GM21360 (cell line): ENCODE data around the gene ZBTB45.
"Not testable (repeated sequence)": the region's sequence is repeated elsewhere in the genome, so short reads cannot be mapped to it uniquely, and the experiment has no call there.

ENCODE experiments used
- ATAC-seq: cut with Tn5 transposase; IDR thresholded peaks from one replicate; pipeline ENCODE4 v1.9.1; 2021; ENCODE audit warnings: mild to moderate bottlenecking, moderate library complexity; ENCODE audit not compliant: unreplicated experiment

The ZBTB45 gene

GRCh38 chr19:58477130-58477529 lies 42.5 kb downstream of the ZBTB45 start:
- ATAC-seq: no peak

- no peak for ATAC-seq
These were observed 43.1 kb downstream of the ZBTB45 start for GRCh38 chr19:58476498-58477015.

DNA sequence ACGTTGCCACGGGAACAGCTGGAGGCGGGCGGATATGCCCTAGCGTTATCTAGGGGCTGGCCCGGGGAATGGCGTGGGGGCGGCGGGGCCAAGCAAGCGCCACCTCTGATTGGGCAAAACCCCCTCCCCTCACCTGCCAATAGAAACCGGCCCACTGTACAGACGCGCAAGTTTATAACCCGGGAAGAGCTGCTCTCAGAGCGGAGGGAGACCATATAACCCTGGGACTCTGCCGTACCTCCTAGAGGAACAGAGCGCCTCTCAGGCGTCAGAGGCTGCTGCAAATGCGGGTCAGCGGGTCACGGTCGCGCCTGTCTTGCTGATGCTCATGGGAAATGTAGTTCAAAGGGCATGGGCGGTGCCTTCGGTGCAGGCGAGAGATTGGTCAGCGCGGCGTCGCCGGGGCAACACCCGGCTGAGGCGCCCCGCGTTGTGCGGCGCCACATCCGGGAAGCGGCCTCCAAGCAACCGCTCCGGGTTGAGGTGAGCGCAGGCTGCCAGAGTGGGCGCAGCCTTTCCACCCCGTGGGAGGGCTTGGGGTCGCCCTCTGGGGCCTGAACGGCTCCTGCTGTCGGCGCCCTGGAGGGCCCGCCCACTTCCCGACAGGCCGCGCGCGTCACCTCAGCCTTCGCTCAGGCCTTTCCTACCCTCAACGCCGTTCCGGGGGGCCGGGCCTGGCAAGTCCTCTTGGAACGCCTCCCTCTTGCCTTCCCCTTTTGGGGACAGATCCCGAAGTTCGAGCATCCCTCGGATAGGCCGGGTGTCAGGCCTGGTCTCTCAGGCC lies 43.7 kb downstream of the ZBTB45 start, which contains the start of gene ZNF446:
Gene ZNF446 (plus strand): TSS at position 639 of the 784 bp plus-strand sequence. CDS start 867 bp downstream, outside the sequence.
- peak; percentile 68 for ATAC-seq

GRCh38 chr19:58474997-58475713 lies 44.5 kb downstream of the ZBTB45 start:
- ATAC-seq: no peak

GRCh38 chr19:58474291-58474996 lies 45.2 kb downstream of the ZBTB45 start:
- no peak for ATAC-seq

DNA sequence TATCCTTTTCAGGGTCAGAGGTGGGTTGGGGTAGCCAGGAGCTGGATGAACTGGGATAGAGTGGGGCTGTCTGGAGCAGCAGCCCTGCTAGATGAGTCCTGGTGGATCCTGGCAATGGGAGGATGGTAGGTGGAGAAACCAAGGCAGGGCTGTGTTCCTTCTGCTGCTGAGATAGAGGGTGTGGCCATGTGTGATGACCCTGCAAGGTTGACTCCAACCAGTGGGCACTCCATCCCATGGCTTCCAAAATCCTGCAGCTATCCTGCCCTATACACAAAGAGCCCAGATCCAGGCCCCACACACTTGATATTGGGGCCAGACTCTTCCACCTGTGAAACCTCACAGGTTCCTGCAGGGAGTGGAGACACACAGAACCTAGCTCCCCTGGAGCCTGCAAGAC lies 45.8 kb downstream of the ZBTB45 start:
- no peak for ATAC-seq

DNA sequence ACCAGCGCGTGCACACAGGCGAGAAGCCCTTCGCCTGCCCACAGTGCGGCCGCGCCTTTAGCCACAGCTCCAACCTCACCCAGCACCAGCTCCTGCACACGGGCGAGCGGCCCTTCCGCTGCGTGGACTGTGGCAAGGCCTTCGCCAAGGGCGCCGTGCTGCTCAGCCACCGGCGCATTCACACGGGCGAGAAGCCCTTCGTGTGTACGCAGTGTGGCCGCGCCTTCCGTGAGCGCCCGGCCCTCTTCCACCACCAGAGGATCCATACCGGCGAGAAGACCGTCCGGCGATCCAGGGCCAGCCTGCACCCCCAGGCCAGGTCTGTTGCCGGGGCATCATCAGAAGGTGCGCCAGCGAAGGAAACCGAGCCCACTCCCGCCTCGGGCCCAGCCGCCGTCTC lies 47.9 kb downstream of the ZBTB45 start:
- no peak for ATAC-seq

DNA sequence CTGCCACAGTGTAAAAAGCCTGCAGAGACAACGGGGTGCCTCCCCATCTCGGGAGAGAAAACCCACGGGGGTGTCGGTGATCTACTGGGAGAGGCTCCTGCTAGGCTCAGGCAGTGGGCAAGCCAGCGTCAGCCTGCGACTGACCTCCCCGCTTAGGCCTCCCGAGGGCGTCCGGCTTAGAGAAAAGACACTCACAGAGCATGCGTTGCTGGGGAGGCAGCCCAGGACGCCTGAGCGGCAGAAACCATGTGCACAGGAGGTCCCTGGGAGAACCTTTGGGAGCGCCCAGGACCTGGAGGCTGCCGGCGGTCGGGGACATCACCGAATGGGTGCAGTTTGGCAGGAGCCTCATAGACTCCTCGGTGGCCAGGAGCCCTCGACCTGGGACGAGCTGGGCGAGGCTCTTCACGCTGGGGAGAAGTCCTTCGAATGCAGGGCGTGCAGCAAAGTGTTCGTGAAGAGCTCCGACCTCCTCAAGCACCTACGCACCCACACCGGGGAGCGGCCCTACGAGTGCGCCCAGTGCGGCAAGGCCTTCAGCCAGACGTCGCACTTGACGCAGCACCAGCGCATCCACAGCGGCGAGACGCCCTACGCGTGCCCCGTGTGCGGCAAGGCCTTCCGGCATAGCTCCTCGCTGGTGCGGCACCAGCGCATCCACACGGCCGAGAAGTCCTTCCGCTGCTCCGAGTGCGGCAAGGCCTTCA lies 48.6 kb downstream of the ZBTB45 start:
- ATAC-seq: not testable (repeated sequence)

DNA sequence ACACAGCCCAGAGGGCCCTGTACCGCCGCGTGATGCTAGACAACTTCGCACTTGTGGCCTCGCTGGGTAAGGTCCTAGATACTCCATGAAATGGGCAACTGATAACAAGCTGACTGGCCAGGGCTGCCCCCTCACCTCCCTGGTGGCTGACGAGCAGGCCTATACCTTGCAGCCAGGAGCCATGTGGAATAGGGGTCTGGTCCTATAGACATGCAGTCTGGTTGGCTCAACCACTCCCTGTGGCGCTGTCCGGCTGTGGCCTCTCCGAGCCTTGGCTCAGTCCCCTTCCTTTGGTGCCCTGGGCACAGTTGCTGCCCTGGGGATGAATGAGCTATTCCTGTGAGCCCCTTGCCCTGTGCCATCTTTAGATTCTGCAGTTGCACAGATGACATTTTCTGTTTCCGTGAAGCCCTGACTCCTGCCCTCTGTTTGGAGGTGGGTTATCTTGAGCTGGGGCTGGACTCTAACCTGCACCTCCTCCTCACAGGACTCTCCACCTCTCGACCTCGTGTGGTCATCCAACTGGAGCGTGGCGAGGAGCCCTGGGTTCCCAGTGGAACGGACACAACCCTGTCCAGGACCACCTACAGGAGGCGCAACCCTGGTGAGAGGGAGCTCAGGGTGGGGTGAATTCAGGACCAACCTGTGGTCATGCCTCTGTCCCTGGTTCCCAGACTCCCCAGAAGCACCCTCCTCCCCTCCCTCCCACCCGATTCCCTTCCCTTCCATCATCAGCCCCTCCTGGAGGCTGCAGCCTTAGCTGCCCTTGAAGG lies 50.2 kb downstream of the ZBTB45 start:
- ATAC-seq: no peak

DNA sequence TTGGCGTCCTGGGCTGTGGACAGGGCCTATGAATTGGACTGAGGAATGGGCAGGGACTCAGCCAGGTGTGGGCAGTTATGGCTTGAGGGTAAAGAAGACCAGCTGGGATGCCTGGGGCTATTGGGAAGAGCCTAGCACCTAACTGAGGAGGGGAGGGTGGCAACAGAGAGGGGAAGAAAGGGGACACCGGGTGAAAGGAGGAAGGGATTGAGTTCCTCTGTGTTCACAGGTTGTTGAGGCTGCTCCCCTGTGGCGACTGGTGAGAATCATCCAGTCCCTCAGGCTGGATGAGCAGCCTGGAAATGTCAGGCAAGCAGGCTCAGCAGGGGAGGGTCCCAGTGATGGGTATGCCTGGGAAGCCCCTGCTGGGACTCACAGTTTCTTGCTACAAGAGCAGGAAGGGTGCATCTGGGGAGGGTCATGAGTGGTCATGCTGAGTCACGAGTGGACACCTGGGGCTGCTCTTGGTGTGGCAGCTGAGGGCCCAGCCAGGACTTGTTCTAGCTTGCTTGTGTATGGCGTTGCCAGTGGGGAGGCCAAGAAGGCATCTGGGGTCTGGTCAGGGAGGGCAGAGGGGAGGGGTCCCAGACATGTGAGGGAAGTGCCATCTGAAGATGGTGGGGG lies 51.3 kb downstream of the ZBTB45 start:
- ATAC-seq: no peak

DNA sequence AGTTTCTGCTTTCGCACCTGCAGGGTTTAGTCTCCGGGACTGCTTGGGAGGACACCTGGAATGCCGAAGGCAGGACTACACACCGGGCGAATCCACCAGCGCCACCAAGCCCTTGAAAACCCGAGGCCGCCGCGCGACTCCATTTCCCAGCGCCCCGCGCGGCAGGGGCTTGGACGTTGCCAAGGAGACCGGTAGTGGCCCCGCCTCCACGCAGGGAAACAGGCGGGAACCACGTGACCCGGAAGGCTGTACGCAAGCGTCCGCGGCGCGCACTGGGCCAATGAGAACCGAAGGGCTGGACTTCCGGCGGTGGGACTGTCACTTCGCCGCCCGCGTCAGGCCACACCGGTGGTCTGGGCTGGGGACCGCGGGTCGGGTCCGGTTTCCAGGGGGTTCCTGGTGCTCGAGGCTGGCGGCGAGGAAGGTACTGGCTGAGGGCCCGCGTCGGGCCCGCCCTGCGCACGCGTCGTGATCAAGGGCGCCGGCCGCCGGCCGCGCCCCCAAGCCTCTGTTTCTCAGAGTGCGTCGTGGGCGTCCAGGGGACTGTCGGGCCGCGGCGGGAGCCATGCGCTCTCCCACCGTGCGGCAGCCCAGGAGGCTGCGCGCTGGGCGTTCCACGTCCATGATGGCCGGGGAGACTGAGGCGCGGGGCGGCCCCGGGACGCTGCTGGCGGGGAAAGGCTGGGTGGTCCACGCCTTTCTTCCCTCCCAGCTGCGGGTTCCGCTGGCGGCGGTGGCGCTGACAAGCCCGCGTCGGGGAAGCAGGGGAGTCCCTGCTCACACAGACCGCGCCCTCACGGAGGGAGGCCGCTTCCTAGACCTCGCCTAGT lies 52.6 kb downstream of the ZBTB45 start, which contains the start of gene ZNF324:
Gene ZNF324 (plus strand): TSS at position 321 of the 830 bp plus-strand sequence. CDS start 2,106 bp downstream, outside the sequence.
- ATAC-seq: peak; percentile 80

GRCh38 chr19:58466089-58466759 lies 53.4 kb downstream of the ZBTB45 start:
- ATAC-seq: no peak
